GM23338 (cell line): ENCODE results near the gene WDR26. TPM values are rescaled to one million over a fixed set of nuclear protein-coding genes. Genes with fewer than 3 reads are reported as not detected.

Experiments
- ATAC-seq: fragments of 200-7000 bp; cut with Tn5 transposase; 3 replicates; pipeline ENCODE4 v1.9.1; 2020
- DNase-seq: peaks from one replicate; pipeline ENCODE4 v3.0.0-alpha.2; 2015; ENCODE audit warnings: low spot score
- H2AFZ ChIP-seq: fragments of 200-600 bp; sonication (generic); 2 replicates; pipeline ENCODE4 v1.8.0; 2016; ENCODE audit warnings: antibody characterized with exemption, mild to moderate bottlenecking, moderate library complexity
- H3F3A ChIP-seq: fragments of 200-600 bp; sonication (generic); replicated peaks from 2 replicates; pipeline ENCODE4 v1.8.0; 2017; ENCODE audit warnings: antibody characterized with exemption, mixed run types, low read depth
- H3K27ac ChIP-seq: fragments of 200-600 bp; sonication (generic); 2 replicates; pipeline ENCODE4 v1.6.1; 2016; ENCODE audit warnings: low read depth
- H3K27me3 ChIP-seq: fragments of 200-600 bp; sonication (generic); 2 replicates; pipeline ENCODE4 v1.8.0; 2016; ENCODE audit warnings: mild to moderate bottlenecking, mixed run types, moderate library complexity; ENCODE audit not compliant: insufficient read depth
- H3K36me3 ChIP-seq: fragments of 200-600 bp; sonication (generic); 2 replicates; pipeline ENCODE4 v1.8.0; 2016; ENCODE audit warnings: mild to moderate bottlenecking; ENCODE audit not compliant: insufficient read depth
- H3K4me1 ChIP-seq: fragments of 200-600 bp; sonication (generic); 2 replicates; pipeline ENCODE4 v1.8.0; 2016; ENCODE audit warnings: mild to moderate bottlenecking, moderate library complexity; ENCODE audit not compliant: insufficient read depth
- H3K4me2 ChIP-seq: fragments of 200-600 bp; sonication (generic); 2 replicates; pipeline ENCODE4 v1.7.1; 2017; ENCODE audit warnings: mixed run types
- H3K4me3 ChIP-seq: fragments of 200-600 bp; sonication (generic); 2 replicates; pipeline ENCODE4 v1.6.1; 2016; ENCODE audit warnings: mixed run types
- H3K79me2 ChIP-seq: fragments of 200-600 bp; sonication (generic); replicated peaks from 2 replicates; pipeline ENCODE4 v1.8.0; 2017; ENCODE audit warnings: mild to moderate bottlenecking; ENCODE audit not compliant: insufficient read depth
- H3K9me2 ChIP-seq: fragments of 200-600 bp; sonication (generic); 2 replicates; pipeline ENCODE4 v1.8.0; 2017; ENCODE audit not compliant: insufficient read depth
- H4K20me1 ChIP-seq: fragments of 200-600 bp; sonication (generic); replicated peaks from 2 replicates; pipeline ENCODE4 v1.8.0; 2017; ENCODE audit warnings: mild to moderate bottlenecking; ENCODE audit not compliant: insufficient read depth
- H3K27ac Mint-ChIP-seq: 2 replicates; pipeline ENCODE4 v1.8.0; 2020; ENCODE audit warnings: inconsistent platforms, mild to moderate bottlenecking, moderate library complexity, mixed read lengths
- H3K27me3 Mint-ChIP-seq: 3 replicates; pipeline ENCODE4 v1.8.0; 2022; ENCODE audit warnings: low read depth, mild to moderate bottlenecking, moderate library complexity, mixed read lengths, inconsistent platforms; ENCODE audit not compliant: insufficient read depth, poor library complexity
- H3K36me3 Mint-ChIP-seq: 3 replicates; pipeline ENCODE4 v1.8.0; 2021; ENCODE audit warnings: low read depth, mild to moderate bottlenecking, inconsistent platforms, moderate library complexity, mixed read lengths
- H3K4me1 Mint-ChIP-seq: 3 replicates; pipeline ENCODE4 v1.8.0; 2020; ENCODE audit warnings: mild to moderate bottlenecking, inconsistent platforms, mixed read lengths
- H3K4me3 Mint-ChIP-seq: 3 replicates; pipeline ENCODE4 v1.8.0; 2021; ENCODE audit warnings: moderate library complexity, mild to moderate bottlenecking, inconsistent platforms, mixed read lengths
- H3K9me3 Mint-ChIP-seq: 3 replicates; pipeline ENCODE4 v1.8.0; 2020; ENCODE audit warnings: moderate library complexity, mild to moderate bottlenecking, inconsistent platforms, mixed read lengths
- CREB1 ChIP-seq: fragments of 250-450 bp; sonication (Bioruptor Pico); IDR thresholded peaks from 2 replicates; pipeline ENCODE4 v1.5.0; 2020; ENCODE audit warnings: low read depth, mild to moderate bottlenecking, moderate library complexity
- EZH2 ChIP-seq: fragments of 200-600 bp; sonication (generic); IDR thresholded peaks from one replicate; pipeline ENCODE4 v1.8.0; 2017; ENCODE audit warnings: antibody characterized with exemption, mild to moderate bottlenecking, low read depth; ENCODE audit not compliant: unreplicated experiment
- EZH2phosphoT487 ChIP-seq: fragments of 200-600 bp; sonication (generic); IDR thresholded peaks from one replicate; pipeline ENCODE4 v1.8.1; 2018; ENCODE audit warnings: antibody characterized with exemption; ENCODE audit not compliant: unreplicated experiment
- JUNB ChIP-seq: IDR thresholded peaks from one replicate; pipeline ENCODE4 v1.6.1; 2016; ENCODE audit warnings: antibody characterized with exemption; ENCODE audit not compliant: unreplicated experiment
- NANOG ChIP-seq: IDR thresholded peaks from 2 replicates; pipeline ENCODE4 v1.6.1; 2016; ENCODE audit warnings: antibody characterized with exemption, borderline replicate concordance
- POLR2AphosphoS5 ChIP-seq: IDR thresholded peaks from 2 replicates; pipeline ENCODE4 v1.6.1; 2016; ENCODE audit warnings: antibody characterized with exemption, low read depth
- STAT1 ChIP-seq: IDR thresholded peaks from one replicate; pipeline ENCODE4 v1.6.1; 2016; ENCODE audit warnings: antibody characterized with exemption; ENCODE audit not compliant: unreplicated experiment
- ZNF114 ChIP-seq: fragments of 250-450 bp; sonication (Bioruptor Pico); IDR thresholded peaks from 2 replicates; pipeline ENCODE4 v1.5.0; 2020; ENCODE audit warnings: mild to moderate bottlenecking, moderate library complexity
- ZNF331 ChIP-seq: fragments of 250-450 bp; sonication (Bioruptor Pico); IDR thresholded peaks from 2 replicates; pipeline ENCODE4 v1.5.0; 2020; ENCODE audit warnings: low read depth, mild to moderate bottlenecking, moderate library complexity
- polyA plus RNA-seq: library from polyadenylated mRNA; unstranded; fragments of >200 nt; fragmentation: Nextera tagmentation; extraction: Ambion mirVana; gene quantifications from 2 replicates; pipeline ENCODE4 v1.2.1, GENCODE V29; 2016
- total RNA-seq: library from RNA; depleted of rRNA; stranded (reverse); fragments of >200 nt; shearing (Covaris generic); gene quantifications from 2 replicates; pipeline ENCODE4 v1.2.3, GENCODE V29; 2014
- TF ChIP-seq, protein P1 (sequence below): IDR thresholded peaks from one replicate; pipeline ENCODE4 v1.6.1; 2018; ENCODE audit warnings: antibody characterized with exemption; ENCODE audit not compliant: unreplicated experiment
- TF ChIP-seq, protein P2 (sequence below), 2 experiments: fragments of 200-600 bp in 1 of 2; sonication (generic) in 1 of 2; conservative IDR thresholded peaks; 2 replicates each; pipeline versions ENCODE4 v1.5.1 to v1.6.1; 2016 to 2017; ENCODE audit warnings: antibody characterized with exemption in 2 of 2, low read depth in 2 of 2, mild to moderate bottlenecking in 2 of 2, moderate library complexity in 1 of 2
- TF ChIP-seq, protein P3 (sequence below): IDR thresholded peaks from 2 replicates; pipeline ENCODE4 v1.6.1; 2016; ENCODE audit warnings: antibody characterized with exemption

The WDR26 gene
- total and polyA plus RNA-seq, 2 experiments from 2014 or later, result 16.9 to 74.6 TPM

GRCh38 chr1:224358237-224358636, 76.4 kb downstream of the WDR26 start (continued):
- TF ChIP-seq, protein P1, sequence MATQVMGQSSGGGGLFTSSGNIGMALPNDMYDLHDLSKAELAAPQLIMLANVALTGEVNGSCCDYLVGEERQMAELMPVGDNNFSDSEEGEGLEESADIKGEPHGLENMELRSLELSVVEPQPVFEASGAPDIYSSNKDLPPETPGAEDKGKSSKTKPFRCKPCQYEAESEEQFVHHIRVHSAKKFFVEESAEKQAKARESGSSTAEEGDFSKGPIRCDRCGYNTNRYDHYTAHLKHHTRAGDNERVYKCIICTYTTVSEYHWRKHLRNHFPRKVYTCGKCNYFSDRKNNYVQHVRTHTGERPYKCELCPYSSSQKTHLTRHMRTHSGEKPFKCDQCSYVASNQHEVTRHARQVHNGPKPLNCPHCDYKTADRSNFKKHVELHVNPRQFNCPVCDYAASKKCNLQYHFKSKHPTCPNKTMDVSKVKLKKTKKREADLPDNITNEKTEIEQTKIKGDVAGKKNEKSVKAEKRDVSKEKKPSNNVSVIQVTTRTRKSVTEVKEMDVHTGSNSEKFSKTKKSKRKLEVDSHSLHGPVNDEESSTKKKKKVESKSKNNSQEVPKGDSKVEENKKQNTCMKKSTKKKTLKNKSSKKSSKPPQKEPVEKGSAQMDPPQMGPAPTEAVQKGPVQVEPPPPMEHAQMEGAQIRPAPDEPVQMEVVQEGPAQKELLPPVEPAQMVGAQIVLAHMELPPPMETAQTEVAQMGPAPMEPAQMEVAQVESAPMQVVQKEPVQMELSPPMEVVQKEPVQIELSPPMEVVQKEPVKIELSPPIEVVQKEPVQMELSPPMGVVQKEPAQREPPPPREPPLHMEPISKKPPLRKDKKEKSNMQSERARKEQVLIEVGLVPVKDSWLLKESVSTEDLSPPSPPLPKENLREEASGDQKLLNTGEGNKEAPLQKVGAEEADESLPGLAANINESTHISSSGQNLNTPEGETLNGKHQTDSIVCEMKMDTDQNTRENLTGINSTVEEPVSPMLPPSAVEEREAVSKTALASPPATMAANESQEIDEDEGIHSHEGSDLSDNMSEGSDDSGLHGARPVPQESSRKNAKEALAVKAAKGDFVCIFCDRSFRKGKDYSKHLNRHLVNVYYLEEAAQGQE, result no peak
- TF ChIP-seq CREB1, result no peak
- TF ChIP-seq NANOG, result no peak
- TF ChIP-seq JUNB, result no peak
- TF ChIP-seq, protein P2, sequence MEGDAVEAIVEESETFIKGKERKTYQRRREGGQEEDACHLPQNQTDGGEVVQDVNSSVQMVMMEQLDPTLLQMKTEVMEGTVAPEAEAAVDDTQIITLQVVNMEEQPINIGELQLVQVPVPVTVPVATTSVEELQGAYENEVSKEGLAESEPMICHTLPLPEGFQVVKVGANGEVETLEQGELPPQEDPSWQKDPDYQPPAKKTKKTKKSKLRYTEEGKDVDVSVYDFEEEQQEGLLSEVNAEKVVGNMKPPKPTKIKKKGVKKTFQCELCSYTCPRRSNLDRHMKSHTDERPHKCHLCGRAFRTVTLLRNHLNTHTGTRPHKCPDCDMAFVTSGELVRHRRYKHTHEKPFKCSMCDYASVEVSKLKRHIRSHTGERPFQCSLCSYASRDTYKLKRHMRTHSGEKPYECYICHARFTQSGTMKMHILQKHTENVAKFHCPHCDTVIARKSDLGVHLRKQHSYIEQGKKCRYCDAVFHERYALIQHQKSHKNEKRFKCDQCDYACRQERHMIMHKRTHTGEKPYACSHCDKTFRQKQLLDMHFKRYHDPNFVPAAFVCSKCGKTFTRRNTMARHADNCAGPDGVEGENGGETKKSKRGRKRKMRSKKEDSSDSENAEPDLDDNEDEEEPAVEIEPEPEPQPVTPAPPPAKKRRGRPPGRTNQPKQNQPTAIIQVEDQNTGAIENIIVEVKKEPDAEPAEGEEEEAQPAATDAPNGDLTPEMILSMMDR (conservative IDR thresholded peaks at IDR 0.05; ENCODE audit: low read depth in 2 of 2), result no peak

DNA sequence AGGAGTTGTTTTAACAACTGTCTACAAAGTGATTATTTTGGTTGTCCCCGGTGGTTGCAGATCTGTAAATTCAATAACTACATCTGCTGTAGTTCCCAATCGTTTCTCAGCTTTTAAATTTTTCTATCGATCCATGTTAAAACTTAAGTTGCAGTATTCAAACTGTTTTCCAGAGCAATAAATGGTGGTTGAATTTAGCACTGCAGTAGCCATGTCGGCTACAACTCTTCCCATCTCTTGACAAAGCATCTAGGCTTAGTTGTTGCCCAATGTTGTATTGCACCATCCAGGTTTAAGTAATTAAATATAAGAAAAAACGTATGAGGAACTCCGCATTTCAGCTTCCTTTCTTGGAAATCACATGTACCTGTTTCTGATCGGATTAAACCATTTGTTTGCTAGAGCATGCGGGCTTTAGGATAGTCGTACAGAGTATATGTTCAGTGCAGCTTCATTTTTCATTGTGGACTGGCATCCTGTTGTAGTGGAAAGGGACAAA, 76.9 kb downstream of the WDR26 start:
- Histone ChIP-seq H3K27me3 (no peaks in the 10 kb centered on the region), H2AFZ (peak overlapping the region; percentile 38; the same call in 1 of the 2 replicates), H4K20me1 (0 out of 2 replicates have a peak, but pooled peaks cover 7% of the 10 kb centered on the region), H3K4me3 (peak overlapping the region; percentile 80), H3K9me2 (peaks cover 7% of the 10 kb centered on the region; the same call in 1 of the 2 replicates), H3K4me2 (peak overlapping the region; percentile 96), H3F3A (0 out of 2 replicates have a peak, but pooled peaks cover 3% of the 10 kb centered on the region), H3K4me1 (peaks cover 18% of the 10 kb centered on the region), H3K79me2 (peaks cover 56% of the 10 kb centered on the region), H3K36me3 (no peaks in the 10 kb centered on the region), H3K27ac (no peak overlapping the region)
- no peak for ATAC-seq
- H3K9me3 Mint-ChIP-seq, result peaks cover 4% of the 10 kb centered on the region; the same call in 2 of the 3 replicates
- peaks cover 14% of the 10 kb centered on the region for H3K4me1 Mint-ChIP-seq
- peak overlapping the region; percentile 83 for H3K4me3 Mint-ChIP-seq
- no peaks in the 10 kb centered on the region for H3K27me3 Mint-ChIP-seq
- no peak for DNase-seq
- H3K36me3 Mint-ChIP-seq, result peaks cover 10% of the 10 kb centered on the region
- peak overlapping the region; percentile 0; the same call in 1 of the 2 replicates for H3K27ac Mint-ChIP-seq
- TF ChIP-seq EZH2 (no peak), POLR2AphosphoS5 (no peak), EZH2phosphoT487 (no peak), JUNB (no peak), NANOG (no peak), ZNF331 (no peak), STAT1 (no peak), ZNF114 (CRISPR knock-in tag) (no peak)
- TF ChIP-seq, protein P2 (conservative IDR thresholded peaks at IDR 0.05; ENCODE audit: low read depth in 2 of 2), result no peak
- TF ChIP-seq, protein P1, result no peak
- TF ChIP-seq, protein P3, sequence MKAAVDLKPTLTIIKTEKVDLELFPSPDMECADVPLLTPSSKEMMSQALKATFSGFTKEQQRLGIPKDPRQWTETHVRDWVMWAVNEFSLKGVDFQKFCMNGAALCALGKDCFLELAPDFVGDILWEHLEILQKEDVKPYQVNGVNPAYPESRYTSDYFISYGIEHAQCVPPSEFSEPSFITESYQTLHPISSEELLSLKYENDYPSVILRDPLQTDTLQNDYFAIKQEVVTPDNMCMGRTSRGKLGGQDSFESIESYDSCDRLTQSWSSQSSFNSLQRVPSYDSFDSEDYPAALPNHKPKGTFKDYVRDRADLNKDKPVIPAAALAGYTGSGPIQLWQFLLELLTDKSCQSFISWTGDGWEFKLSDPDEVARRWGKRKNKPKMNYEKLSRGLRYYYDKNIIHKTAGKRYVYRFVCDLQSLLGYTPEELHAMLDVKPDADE, result no peak
